Left colon (tissue), 2 donors: ENCODE measurements around the gene MED12L. TPM values are rescaled to one million over a fixed set of nuclear protein-coding genes. Genes with fewer than 3 reads are reported as not detected.

ENCODE experiments used
- ATAC-seq: fragments of 200-7000 bp; cut with Tn5 transposase; one replicate; pipeline ENCODE4 v1.9.1; 2020; ENCODE audit warnings: mild to moderate bottlenecking, moderate library complexity
- DNase-seq, 2 donors: peaks; one replicate each; pipeline ENCODE4 v3.0.0-alpha.2; 2020
- intact Hi-C, 2 donors: fragments of 100-400 bp; cut with DNase I in 1 of 2; cut with micrococcal nuclease in 1 of 2; formaldehyde crosslinking; loops; one replicate each; pipeline versions ENCODE4 v1.11.2 to v1.14.0; 2022; cut with DNase I, micrococcal nuclease
- total RNA-seq, 2 donors: library from RNA; stranded (reverse); fragmentation: NEBNext Ultra II Directional; extraction: Animal tissue kit (Norgen Biotek cat#: 25700); gene quantifications; one replicate each; pipeline ENCODE4 v1.2.1, GENCODE V29; 2021
- donor health status: DM: no; HTN: no; CAD: no.
- donor health status: DM: yes; HTN: yes; CAD: no.

MED12L gene
- total RNA-seq, 2 donors from 2014 or later = 0.37 to 0.45 TPM

- ATAC-seq = no peak
Measured at GRCh38 chr3:151402349-151402748, 316.9 kb downstream of the MED12L start.

GRCh38 chr3:151403246-151403645 lies 317.8 kb downstream of the MED12L start:
- no peak for ATAC-seq
- intact Hi-C loops = no loop called here

More at GRCh38 chr3:151402349-151402748, 316.9 kb downstream of the MED12L start:
- intact Hi-C loops = no loop called here
- DNase-seq = no peak

GRCh38 chr3:151404316-151404715 lies 318.9 kb downstream of the MED12L start:
- DNase-seq = no peak
- intact Hi-C loops = no loop called here
- no peak for ATAC-seq

More at GRCh38 chr3:151403246-151403645, 317.8 kb downstream of the MED12L start:
- no peak for DNase-seq

- DNase-seq (no peak), ATAC-seq (no peak)
- intact Hi-C loops = no loop called here
Measured at GRCh38 chr3:151407928-151408327, 322.5 kb downstream of the MED12L start.

GRCh38 chr3:151410891-151411559 lies 325.6 kb downstream of the MED12L start:
- no peak for ATAC-seq
- intact Hi-C loops = no loop called here
- no peak for DNase-seq

GRCh38 chr3:151412989-151413388 lies 327.5 kb downstream of the MED12L start:
- DNase-seq (no peak), ATAC-seq (no peak)
- intact Hi-C loops = no loop called here

- DNase-seq (no peak), ATAC-seq (no peak)
- intact Hi-C loops = no loop called here
Measured at GRCh38 chr3:151415289-151415688, 329.8 kb downstream of the MED12L start.

GRCh38 chr3:151419806-151420205 lies 334.3 kb downstream of the MED12L start:
- intact Hi-C loops = no loop called here
- ATAC-seq (no peak), DNase-seq (no peak)

- intact Hi-C loops = no loop called here
- DNase-seq = no peak
- ATAC-seq = no peak
Measured at GRCh38 chr3:151421938-151422337, 336.5 kb downstream of the MED12L start.

- intact Hi-C loops = no loop called here
- DNase-seq = no peak
- no peak for ATAC-seq
Measured at GRCh38 chr3:151423091-151423490, 337.6 kb downstream of the MED12L start.

- ATAC-seq (no peak), DNase-seq (no peak)
- intact Hi-C loops = no loop called here
Measured at GRCh38 chr3:151425627-151426340, 340.3 kb downstream of the MED12L start.

GRCh38 chr3:151426341-151426657 lies 340.8 kb downstream of the MED12L start:
- intact Hi-C loops = no loop called here
- DNase-seq (no peak), ATAC-seq (no peak)

GRCh38 chr3:151428386-151428785 lies 342.9 kb downstream of the MED12L start:
- intact Hi-C loops = no loop called here
- ATAC-seq = no peak
- DNase-seq = no peak

- intact Hi-C loops = no loop called here
- no peak for ATAC-seq
Measured at GRCh38 chr3:151430821-151431484, 345.5 kb downstream of the MED12L start.

GRCh38 chr3:151431940-151432339 lies 346.5 kb downstream of the MED12L start:
- intact Hi-C loops = no loop called here
- ATAC-seq (no peak), DNase-seq (no peak)

More at GRCh38 chr3:151430821-151431484, 345.5 kb downstream of the MED12L start:
- DNase-seq = no peak

- ATAC-seq (no peak), DNase-seq (no peak)
- intact Hi-C loops = no loop called here
Measured at GRCh38 chr3:151432616-151433372, 347.3 kb downstream of the MED12L start.

- ATAC-seq = no peak
- DNase-seq = no peak
- intact Hi-C loops = no loop called here
Measured at GRCh38 chr3:151434151-151434890, 348.9 kb downstream of the MED12L start.

GRCh38 chr3:151436675-151437446 lies 351.4 kb downstream of the MED12L start:
- no peak for DNase-seq
- intact Hi-C loops = loop anchor here in 1 of 2 donors (5.0 kb wide), 1 partner anchor 480 kb away; no protein-coding TSS in a partner anchor
- no peak for ATAC-seq
